H9 (cell line): ENCODE data around the gene UBALD2. TPM values are rescaled to one million over a fixed set of nuclear protein-coding genes. Genes with fewer than 3 reads are reported as not detected.

Experiments used
- DNase-seq: peaks from one replicate; pipeline ENCODE4 v3.0.0-alpha.2; 2017
- H2AFZ ChIP-seq: one replicate; pipeline ENCODE4 v1.6.1; 2013; ENCODE audit warnings: mild to moderate bottlenecking, low read length, control low read depth, moderate library complexity
- H2AK5ac ChIP-seq: 2 replicates; pipeline ENCODE4 v1.6.1; 2013; ENCODE audit warnings: low read length, control low read depth, mixed read lengths; ENCODE audit not compliant: insufficient read length
- H2BK120ac ChIP-seq: one replicate; pipeline ENCODE4 v1.6.1; 2013; ENCODE audit warnings: low read depth, mild to moderate bottlenecking, low read length, control low read depth, inconsistent platforms; ENCODE audit not compliant: poor library complexity, severe bottlenecking
- H2BK12ac ChIP-seq: 2 replicates; pipeline ENCODE4 v1.6.1; 2013; ENCODE audit warnings: low read length, control low read depth, mixed read lengths, low read depth; ENCODE audit not compliant: insufficient read length
- H2BK15ac ChIP-seq: 2 replicates; pipeline ENCODE4 v1.6.1; 2013; ENCODE audit warnings: low read depth, low read length, control low read depth
- H2BK20ac ChIP-seq: one replicate; pipeline ENCODE4 v1.6.1; 2013; ENCODE audit warnings: low read depth, mild to moderate bottlenecking, low read length, control low read depth, inconsistent platforms; ENCODE audit not compliant: poor library complexity, severe bottlenecking
- H2BK5ac ChIP-seq: 2 replicates; pipeline ENCODE4 v1.6.1; 2013; ENCODE audit warnings: low read length, control low read depth, mixed read lengths; ENCODE audit not compliant: insufficient read length
- H3K14ac ChIP-seq: 2 replicates; pipeline ENCODE4 v1.6.1; 2013; ENCODE audit warnings: low read length, control low read depth; ENCODE audit not compliant: insufficient read depth
- H3K18ac ChIP-seq: 2 replicates; pipeline ENCODE4 v1.6.1; 2013; ENCODE audit warnings: low read depth, mild to moderate bottlenecking, mixed read lengths, low read length, control low read depth; ENCODE audit not compliant: insufficient read length
- H3K23ac ChIP-seq: 2 replicates; pipeline ENCODE4 v1.6.1; 2013; ENCODE audit warnings: low read length, control low read depth, mixed read lengths, low read depth; ENCODE audit not compliant: insufficient read length
- H3K23me2 ChIP-seq: 2 replicates; pipeline ENCODE4 v1.6.1; 2013; ENCODE audit warnings: low read depth, mild to moderate bottlenecking, mixed read lengths, low read length, control low read depth; ENCODE audit not compliant: insufficient read length, poor library complexity, severe bottlenecking
- H3K27ac ChIP-seq: 2 replicates; pipeline ENCODE4 v1.5.1; 2013; ENCODE audit warnings: low read length, control low read depth, mixed read lengths, low read depth; ENCODE audit not compliant: insufficient read length
- H3K27me3 ChIP-seq: 2 replicates; pipeline ENCODE4 v1.6.1; 2013; ENCODE audit warnings: low read length, control low read depth, inconsistent platforms; ENCODE audit not compliant: insufficient read depth
- H3K4ac ChIP-seq: 2 replicates; pipeline ENCODE4 v1.6.1; 2013; ENCODE audit warnings: low read depth, mild to moderate bottlenecking, control low read depth, inconsistent platforms, low read length, moderate library complexity
- H3K4me1 ChIP-seq: 2 replicates; pipeline ENCODE4 v1.6.1; 2013; ENCODE audit warnings: low read length, control low read depth, inconsistent platforms; ENCODE audit not compliant: insufficient read depth
- H3K4me2 ChIP-seq: 2 replicates; pipeline ENCODE4 v1.6.1; 2013; ENCODE audit warnings: low read length, control low read depth, mixed read lengths; ENCODE audit not compliant: insufficient read length, insufficient read depth
- H3K56ac ChIP-seq: 2 replicates; pipeline ENCODE4 v1.6.1; 2013; ENCODE audit warnings: low read depth, mild to moderate bottlenecking, mixed read lengths, low read length, control low read depth; ENCODE audit not compliant: insufficient read length
- H3K79me1 ChIP-seq: 2 replicates; pipeline ENCODE4 v1.6.1; 2013; ENCODE audit warnings: low read depth, mild to moderate bottlenecking, moderate library complexity, low read length, control low read depth, inconsistent platforms; ENCODE audit not compliant: insufficient read depth, poor library complexity, severe bottlenecking
- H3K79me2 ChIP-seq: 2 replicates; pipeline ENCODE4 v1.6.1; 2013; ENCODE audit warnings: low read length, control low read depth, inconsistent platforms; ENCODE audit not compliant: insufficient read depth
- H3K9ac ChIP-seq: 2 replicates; pipeline ENCODE4 v1.6.1; 2013; ENCODE audit warnings: low read length, control low read depth, mixed read lengths; ENCODE audit not compliant: insufficient read length; ENCODE audit errors: extremely low read depth
- H3K9me3 ChIP-seq: one replicate; pipeline ENCODE4 v1.6.1; 2013; ENCODE audit warnings: low read depth, low read length, inconsistent platforms; ENCODE audit not compliant: control insufficient read depth
- H3T11ph ChIP-seq: one replicate; pipeline ENCODE4 v1.6.1; 2013; ENCODE audit warnings: mild to moderate bottlenecking, low read length, control low read depth, inconsistent platforms
- H4K20me1 ChIP-seq: one replicate; pipeline ENCODE4 v1.6.1; 2013; ENCODE audit not compliant: control insufficient read depth, insufficient read length, insufficient read depth
- H4K5ac ChIP-seq: 2 replicates; pipeline ENCODE4 v1.6.1; 2013; ENCODE audit warnings: low read depth, mild to moderate bottlenecking, mixed read lengths, low read length, control low read depth; ENCODE audit not compliant: insufficient read length
- H4K8ac ChIP-seq: replicated peaks from 2 replicates; pipeline ENCODE4 v1.6.1; 2013; ENCODE audit warnings: low read length, control low read depth, mixed read lengths, low read depth; ENCODE audit not compliant: insufficient read length
- H4K91ac ChIP-seq: 2 replicates; pipeline ENCODE4 v1.6.1; 2013; ENCODE audit warnings: low read depth, mild to moderate bottlenecking, moderate library complexity, mixed read lengths, low read length, control low read depth; ENCODE audit not compliant: insufficient read length
- H3K27ac Mint-ChIP-seq, 3 experiments: 2 replicates in 2 of 3; 3 replicates in 1 of 3; pipeline ENCODE4 v1.8.0; 2020 to 2021; ENCODE audit warnings: mixed read lengths in 3 of 3, mild to moderate bottlenecking in 1 of 3, moderate library complexity in 1 of 3
- H3K27me3 Mint-ChIP-seq: 2 replicates; pipeline ENCODE4 v1.8.0; 2021; ENCODE audit warnings: low read depth, mild to moderate bottlenecking, moderate library complexity, mixed read lengths
- H3K36me3 Mint-ChIP-seq, 3 experiments: 2 replicates in 2 of 3; 3 replicates in 1 of 3; pipeline ENCODE4 v1.8.0; 2020 to 2021; ENCODE audit warnings: low read depth in 3 of 3, mixed read lengths in 3 of 3; ENCODE audit not compliant: insufficient read depth in 1 of 3
- H3K4me1 Mint-ChIP-seq, 2 experiments: 2 replicates each; pipeline ENCODE4 v1.8.0; 2020; ENCODE audit warnings: mixed read lengths in 2 of 2
- H3K4me3 Mint-ChIP-seq, 2 experiments: 2 replicates in 1 of 2; 3 replicates in 1 of 2; pipeline ENCODE4 v1.8.0; 2020 to 2021; ENCODE audit warnings: mild to moderate bottlenecking in 2 of 2, mixed read lengths in 2 of 2, moderate library complexity in 1 of 2
- H3K9me3 Mint-ChIP-seq, 2 experiments: 2 replicates in 1 of 2; 3 replicates in 1 of 2; pipeline ENCODE4 v1.8.0; 2020; ENCODE audit warnings: mild to moderate bottlenecking in 2 of 2, mixed read lengths in 2 of 2, moderate library complexity in 1 of 2
- CTCF ChIP-seq: fragments of 200-600 bp; sonication (generic); conservative IDR thresholded peaks from 3 replicates; pipeline ENCODE4 v1.8.0; 2021; ENCODE audit warnings: antibody characterized with exemption, mild to moderate bottlenecking
- WGBS: extraction: QIAGEN DNeasy Blood & Tissue Kit; methylation state at CpG from one replicate; pipeline ENCODE4 v1.1.7; 2013; ENCODE audit warnings: missing lambda C conversion rate, low lambda C conversion rate, mixed read lengths; ENCODE audit not compliant: insufficient read length; ENCODE audit errors: extremely low coverage; 5-methylcytosine and 5-hydroxymethylcytosine counted together
- total RNA-seq: library from RNA; stranded (reverse); gene quantifications from 2 replicates; pipeline ENCODE4 v1.2.1, GENCODE V29; 2021

The UBALD2 gene
- total RNA-seq, 1 experiment from 2014 or later = 25.8 TPM

DNA sequence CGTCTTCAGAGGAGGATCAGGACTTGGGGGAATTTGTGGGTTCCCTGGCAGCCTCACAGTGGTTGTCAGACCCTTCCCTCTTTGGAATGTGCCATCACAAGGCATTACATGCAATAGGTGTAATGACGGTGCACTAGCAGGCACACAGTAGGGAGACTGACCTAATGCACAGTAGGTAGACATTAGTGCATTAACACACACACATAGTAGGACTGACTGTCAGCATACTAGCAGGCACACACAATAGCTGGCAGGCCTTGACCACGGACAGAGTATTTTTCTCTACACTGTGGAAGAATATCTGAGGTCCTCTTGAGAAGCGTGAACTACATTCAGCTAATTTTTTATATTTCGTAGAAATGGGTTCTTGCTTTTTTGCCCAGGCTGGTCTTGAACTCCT lies 10.9 kb upstream of the UBALD2 start:
- no peaks in the 10 kb centered on the region; the same call in none of the 2 replicates for H3K27me3 Mint-ChIP-seq
- Histone ChIP-seq H3T11ph (no peak overlapping the region), H2AK5ac (no peak overlapping the region), H3K23ac (no peak overlapping the region), H3K4ac (no peak overlapping the region), H3K18ac (no peak overlapping the region), H4K20me1 (no peaks in the 10 kb centered on the region), H4K5ac (no peak overlapping the region), H3K4me1 (no peaks in the 10 kb centered on the region), H4K91ac (no peak overlapping the region), H2AFZ (no peak overlapping the region), H3K79me1 (no peaks in the 10 kb centered on the region), H3K9me3 (no peaks in the 10 kb centered on the region), H4K8ac (no peak overlapping the region), H2BK5ac (no peak overlapping the region), H3K4me2 (no peak overlapping the region), H2BK120ac (no peak overlapping the region), H2BK20ac (no peak overlapping the region), H2BK12ac (no peak overlapping the region), H3K14ac (no peak overlapping the region), H3K27me3 (no peaks in the 10 kb centered on the region), H2BK15ac (no peak overlapping the region), H3K56ac (no peak overlapping the region), H3K79me2 (no peaks in the 10 kb centered on the region), H3K27ac (no peak overlapping the region), H3K9ac (no peak overlapping the region), H3K23me2 (no peaks in the 10 kb centered on the region)
- peaks cover 0 to 2% of the 10 kb centered on the region in 2 experiments; a peak in 1 of 5 replicates for H3K9me3 Mint-ChIP-seq
- H3K36me3 Mint-ChIP-seq = peaks cover 0 to 3% (median 0%) of the 10 kb centered on the region in 3 experiments; a peak in 1 of 7 replicates
- H3K4me3 Mint-ChIP-seq = no peak overlapping the region
- no peak overlapping the region for H3K27ac Mint-ChIP-seq
- no CpG with 5 or more reads among the region's 5 CpGs for WGBS
- no peak for DNase-seq
- TF ChIP-seq CTCF = no peak
- H3K4me1 Mint-ChIP-seq = peaks cover 4 to 5% of the 10 kb centered on the region in 2 experiments; a peak in 3 of 4 replicates
